Measurements from ENCODE around the gene DUSP8.
A peak's percentile ranks its signal among the peaks of the same experiment; 100 is the strongest.
"Not testable (repeated sequence)": the region's sequence is repeated elsewhere in the genome, so short reads cannot be mapped to it uniquely, and the experiment has no call there.

The DUSP8 gene

DNA sequence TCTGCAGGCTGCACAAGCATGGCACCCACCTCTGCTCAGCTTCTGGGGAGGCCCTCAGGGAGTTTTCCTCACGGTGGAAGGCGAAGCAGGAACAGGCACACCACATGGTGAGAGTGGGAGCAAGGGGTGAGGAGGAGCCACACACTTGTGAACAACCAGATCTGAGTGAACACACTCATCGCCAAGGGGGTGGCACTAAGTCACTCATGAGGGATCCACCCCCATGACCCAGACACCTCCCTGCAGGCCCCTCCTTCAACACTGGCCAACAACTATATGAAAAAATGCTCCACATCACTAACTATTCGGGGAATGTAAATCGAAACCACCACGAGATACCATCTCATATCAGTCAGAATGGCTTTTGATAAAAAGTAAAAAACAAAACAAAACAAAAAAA, 26.7 kb upstream of the DUSP8 start:
- no peak for DNase-seq (ENCODE audit: insufficient read length)
- TF ChIP-seq POLR2AphosphoS5 (IDR thresholded peaks at IDR 0.05; ENCODE audit: low read depth, low read length) (no peak), POLR2A (IDR thresholded peaks at IDR 0.05; ENCODE audit: low read depth, low read length) (no peak), TAF1 (IDR thresholded peaks at IDR 0.05; ENCODE audit: borderline replicate concordance, low read depth, low read length) (no peak)
- FAIRE-seq: no peak

DNA sequence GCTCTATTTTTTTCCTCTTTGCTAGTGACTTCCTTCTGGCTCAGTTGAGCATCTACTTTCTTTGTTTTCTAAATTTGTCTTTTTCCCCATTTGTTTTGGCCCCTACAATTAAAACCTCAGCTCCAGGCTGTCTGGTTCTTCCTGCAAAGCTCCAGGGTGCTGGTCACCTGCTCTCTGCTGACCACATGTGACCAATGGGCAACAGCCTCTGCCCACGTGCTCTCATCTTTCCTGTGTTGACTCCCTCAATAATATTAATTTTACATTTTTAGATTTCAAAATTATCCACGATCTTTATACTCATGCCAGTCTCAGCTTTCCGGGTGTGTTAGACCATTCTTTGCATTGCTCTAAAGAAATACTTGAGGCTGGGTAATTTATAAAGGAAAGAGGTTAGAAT, 26.3 kb upstream of the DUSP8 start:
- FAIRE-seq: not testable (repeated sequence)

DNA sequence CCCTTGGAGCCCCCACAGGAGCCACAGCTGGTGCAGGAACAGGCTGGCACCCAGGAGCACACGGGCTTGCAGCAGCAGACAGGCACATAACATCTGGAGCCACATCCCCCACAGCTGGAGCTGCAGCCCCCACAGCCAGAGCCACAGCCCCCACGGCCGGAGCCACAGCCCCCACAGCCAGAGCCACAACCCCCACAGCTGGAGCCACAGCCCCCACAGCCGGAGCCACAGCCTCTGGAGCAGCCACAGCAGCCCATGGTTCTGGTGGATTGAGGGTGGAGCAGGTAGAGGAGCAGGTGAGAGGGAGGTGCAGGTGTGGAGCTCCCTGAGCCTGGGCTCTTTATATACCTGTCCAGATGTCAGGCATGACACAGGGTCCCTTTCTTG, 25.9 kb upstream of the DUSP8 start, which contains the start of gene KRTAP5-2:
Gene KRTAP5-2 (minus strand): TSS at position 301 of the 387 bp plus-strand sequence. CDS start 44 bp downstream, at position 257.
- DNase-seq (ENCODE audit: insufficient read length) (no peak), FAIRE-seq (no peak)
- TF ChIP-seq TAF1 (IDR thresholded peaks at IDR 0.05; ENCODE audit: borderline replicate concordance, low read depth, low read length): no peak
- no peak for TF ChIP-seq POLR2A (IDR thresholded peaks at IDR 0.05; ENCODE audit: low read depth, low read length)
- no peak for TF ChIP-seq POLR2AphosphoS5 (IDR thresholded peaks at IDR 0.05; ENCODE audit: low read depth, low read length)

More for the DNA sequence above, 26.3 kb upstream of the DUSP8 start:
- DNase-seq (ENCODE audit: insufficient read length): not testable (repeated sequence)

DNA sequence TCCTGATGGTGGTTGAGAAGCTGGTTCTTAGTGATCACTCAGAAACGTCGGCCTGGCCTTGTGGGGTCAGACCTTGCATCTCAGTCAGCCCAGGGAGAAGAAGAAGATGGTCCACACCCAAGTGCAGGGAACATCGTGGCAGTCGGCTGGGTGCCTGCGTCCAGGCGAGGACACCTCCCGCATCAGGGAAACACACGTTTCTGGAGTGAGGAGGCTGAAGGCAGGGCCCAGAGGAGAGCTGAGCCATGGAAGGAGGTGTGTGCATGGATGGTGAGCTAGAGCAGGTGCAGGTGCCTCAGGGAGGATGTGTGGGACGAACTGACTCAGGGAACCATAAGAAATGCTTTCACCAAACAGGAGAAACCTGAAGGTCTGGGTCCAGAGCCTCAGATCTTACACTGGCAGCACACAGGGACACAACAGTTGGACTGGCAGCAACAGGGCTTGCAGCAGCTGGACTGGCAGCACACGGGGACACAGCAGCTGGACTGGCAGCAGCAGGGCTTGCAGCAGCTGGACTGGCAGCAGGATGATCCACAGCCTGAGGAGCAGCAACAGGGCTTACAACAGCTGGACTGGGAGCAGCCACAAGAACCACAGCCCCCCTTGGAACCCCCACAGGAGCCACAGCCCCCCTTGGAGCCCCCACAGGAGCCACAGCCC, 25.4 kb upstream of the DUSP8 start:
- no peak for FAIRE-seq
- TF ChIP-seq POLR2AphosphoS5 (IDR thresholded peaks at IDR 0.05; ENCODE audit: low read depth, low read length) (no peak), TAF1 (IDR thresholded peaks at IDR 0.05; ENCODE audit: borderline replicate concordance, low read depth, low read length) (no peak), POLR2A (IDR thresholded peaks at IDR 0.05; ENCODE audit: low read depth, low read length) (no peak)

DNA sequence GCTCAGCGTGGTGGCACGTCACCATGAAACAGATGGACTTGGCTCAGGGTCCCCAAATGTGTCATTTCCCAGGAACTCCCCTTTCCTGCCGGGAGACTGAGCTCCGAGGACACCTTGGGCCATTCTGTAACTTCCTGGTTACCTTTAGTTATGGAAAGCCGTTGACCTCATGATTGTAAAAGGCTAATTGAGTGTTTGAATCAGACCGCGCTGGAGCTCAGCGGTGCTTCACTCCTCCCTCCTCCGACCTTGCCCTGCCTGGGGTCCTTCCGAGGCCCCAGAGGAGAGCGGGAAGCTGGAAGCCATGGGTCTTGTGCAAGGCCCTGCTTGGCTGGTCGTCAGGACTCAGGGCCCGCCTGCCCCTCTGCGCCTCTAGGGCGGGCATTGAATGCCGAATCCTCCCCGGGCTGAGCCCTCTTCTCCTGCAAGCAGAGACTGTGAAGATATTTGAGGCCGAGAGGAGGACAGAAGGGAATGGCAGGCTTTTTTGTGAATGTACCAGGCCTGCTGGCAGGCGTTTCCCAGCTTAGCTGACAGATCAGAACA, 24.6 kb upstream of the DUSP8 start:
- FAIRE-seq; DNase-seq (ENCODE audit: insufficient read length): not testable (repeated sequence)

More for the DNA sequence above, 25.4 kb upstream of the DUSP8 start:
- no peak for DNase-seq (ENCODE audit: insufficient read length)

DNA sequence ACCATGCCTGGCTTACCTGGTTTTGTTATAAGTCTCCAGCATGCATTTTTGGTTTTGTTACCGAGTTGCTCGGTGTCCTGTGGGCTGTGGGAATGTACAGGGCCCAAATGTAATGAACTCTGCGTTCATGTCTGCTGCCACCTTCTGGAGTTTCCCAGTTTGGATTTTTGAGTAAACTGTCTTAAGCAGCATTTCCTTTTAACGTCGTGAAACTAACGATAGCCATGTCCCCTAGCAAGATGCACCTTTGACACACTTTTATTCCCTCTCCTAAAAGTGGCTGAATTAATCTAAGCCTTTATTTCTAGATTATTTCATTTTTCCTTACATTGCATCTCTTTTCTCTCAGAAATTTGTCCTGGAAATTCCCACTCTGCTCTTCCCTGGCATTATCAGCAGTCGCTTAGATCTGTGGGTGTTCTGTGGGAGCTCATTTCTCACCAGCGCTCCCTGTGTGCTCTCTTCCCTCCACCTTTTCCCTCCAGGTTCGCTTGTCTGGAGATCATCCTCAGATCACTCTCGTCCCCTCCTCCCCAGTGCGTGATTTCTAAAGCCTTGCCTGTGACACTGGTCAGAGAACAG, 24.0 kb upstream of the DUSP8 start:
- peak; percentile 82 for FAIRE-seq
- DNase-seq (ENCODE audit: insufficient read length): not testable (repeated sequence)

DNA sequence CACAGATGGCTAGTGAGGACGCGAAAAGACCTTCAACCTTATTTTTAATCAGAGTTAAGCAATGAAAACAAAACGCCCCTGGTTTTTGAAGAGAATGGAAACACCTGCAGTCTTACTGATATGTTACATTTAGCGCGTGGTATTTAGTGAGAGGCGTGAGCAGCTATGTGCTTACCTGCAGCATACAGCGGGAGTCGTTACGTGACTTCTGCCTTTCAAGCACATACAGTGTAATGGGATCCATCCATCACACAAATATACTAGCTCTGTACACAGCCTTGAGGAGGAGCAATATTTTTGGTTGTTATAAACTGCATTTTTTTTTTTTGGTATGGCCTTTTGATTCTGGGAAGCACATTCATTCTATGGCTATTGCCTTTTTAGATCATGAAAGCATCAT, 20.6 kb upstream of the DUSP8 start:
- FAIRE-seq (no peak), DNase-seq (ENCODE audit: insufficient read length) (no peak)
- no peak for TF ChIP-seq POLR2AphosphoS5 (IDR thresholded peaks at IDR 0.05; ENCODE audit: low read depth, low read length)
- TF ChIP-seq POLR2A (IDR thresholded peaks at IDR 0.05; ENCODE audit: low read depth, low read length): no peak
- TF ChIP-seq TAF1 (IDR thresholded peaks at IDR 0.05; ENCODE audit: borderline replicate concordance, low read depth, low read length): no peak

DNA sequence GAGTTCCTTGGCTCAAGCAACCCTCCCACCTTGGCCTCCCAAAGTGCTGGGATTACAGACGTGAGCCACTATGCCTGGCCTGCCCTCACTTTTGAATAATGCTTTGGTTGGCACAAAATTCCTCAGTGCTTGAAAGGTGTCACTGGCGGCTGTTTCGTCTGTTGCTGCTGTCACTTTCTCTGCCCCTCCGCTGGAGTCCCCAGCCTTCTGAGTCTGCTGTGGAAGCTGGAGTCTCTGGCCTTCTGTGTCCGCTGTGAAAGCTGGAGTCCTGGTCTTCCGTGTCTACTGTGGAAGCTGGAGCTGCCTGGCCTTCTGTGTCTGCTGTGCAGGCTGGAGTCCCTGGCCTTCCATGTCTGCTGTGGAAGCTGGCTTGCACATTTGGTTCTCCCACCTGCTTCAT, 17.9 kb upstream of the DUSP8 start:
- TF ChIP-seq POLR2A (IDR thresholded peaks at IDR 0.05; ENCODE audit: low read depth, low read length) (no peak), POLR2AphosphoS5 (IDR thresholded peaks at IDR 0.05; ENCODE audit: low read depth, low read length) (no peak), TAF1 (IDR thresholded peaks at IDR 0.05; ENCODE audit: borderline replicate concordance, low read depth, low read length) (no peak)
- DNase-seq (ENCODE audit: insufficient read length) (no peak), FAIRE-seq (no peak)

DNA sequence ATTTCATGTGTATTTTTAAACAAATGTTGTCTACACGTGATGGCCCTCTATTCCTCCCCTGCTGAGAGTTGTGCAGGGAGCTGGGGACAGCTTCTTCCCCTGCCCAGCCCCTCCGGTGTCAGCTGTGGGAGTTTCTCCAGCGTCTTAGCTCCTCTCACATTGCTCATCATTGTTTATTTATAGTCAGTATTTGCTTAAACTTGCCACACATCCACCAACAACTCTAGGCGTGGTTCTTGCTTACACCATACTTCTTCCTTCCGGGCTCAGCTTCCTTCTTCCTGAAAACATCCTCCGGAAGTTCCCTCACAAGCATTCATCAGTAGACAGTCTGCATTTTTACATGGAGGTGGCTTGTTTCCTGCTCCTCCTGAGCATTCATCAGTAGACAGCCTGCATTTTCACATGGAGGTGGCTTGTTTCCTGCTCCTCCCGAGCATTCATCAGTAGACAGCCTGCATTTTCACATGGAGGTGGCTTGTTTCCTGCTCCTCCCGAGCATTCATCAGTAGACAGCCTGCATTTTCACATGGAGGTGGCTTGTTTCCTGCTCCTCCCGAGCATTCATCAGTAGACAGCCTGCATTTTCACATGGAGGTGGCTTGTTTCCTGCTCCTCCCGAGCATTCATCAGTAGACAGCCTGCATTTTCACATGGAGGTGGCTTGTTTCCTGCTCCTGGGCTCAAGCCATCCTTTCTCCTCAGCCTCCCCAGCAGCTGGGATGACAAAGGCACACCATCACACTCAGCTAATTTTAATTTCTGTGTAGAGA, 17.3 kb upstream of the DUSP8 start:
- DNase-seq (ENCODE audit: insufficient read length): not testable (repeated sequence)
- FAIRE-seq: peak; percentile 9

DNA sequence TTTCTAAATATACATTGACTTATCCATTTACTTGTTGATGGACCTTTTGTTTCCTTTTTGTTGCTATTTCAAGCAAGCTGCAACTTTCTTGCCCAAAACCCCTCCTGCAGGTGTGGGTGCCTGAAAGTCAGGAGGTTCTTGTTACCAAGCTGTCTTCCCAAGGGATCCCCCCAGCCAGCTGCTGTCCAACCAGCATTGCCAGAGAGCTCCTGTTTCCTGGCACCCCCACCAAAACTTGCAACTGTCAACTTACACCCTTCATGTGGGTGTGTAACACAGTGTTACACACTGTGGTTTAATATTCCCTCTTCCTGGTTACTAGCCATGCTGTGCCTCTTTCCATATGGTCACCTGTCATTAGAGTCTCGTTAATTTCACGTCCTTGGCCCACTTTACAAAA, 14.6 kb upstream of the DUSP8 start:
- FAIRE-seq (no peak), DNase-seq (ENCODE audit: insufficient read length) (no peak)
- TF ChIP-seq TAF1 (IDR thresholded peaks at IDR 0.05; ENCODE audit: borderline replicate concordance, low read depth, low read length) (no peak), POLR2AphosphoS5 (IDR thresholded peaks at IDR 0.05; ENCODE audit: low read depth, low read length) (no peak), POLR2A (IDR thresholded peaks at IDR 0.05; ENCODE audit: low read depth, low read length) (no peak)

DNA sequence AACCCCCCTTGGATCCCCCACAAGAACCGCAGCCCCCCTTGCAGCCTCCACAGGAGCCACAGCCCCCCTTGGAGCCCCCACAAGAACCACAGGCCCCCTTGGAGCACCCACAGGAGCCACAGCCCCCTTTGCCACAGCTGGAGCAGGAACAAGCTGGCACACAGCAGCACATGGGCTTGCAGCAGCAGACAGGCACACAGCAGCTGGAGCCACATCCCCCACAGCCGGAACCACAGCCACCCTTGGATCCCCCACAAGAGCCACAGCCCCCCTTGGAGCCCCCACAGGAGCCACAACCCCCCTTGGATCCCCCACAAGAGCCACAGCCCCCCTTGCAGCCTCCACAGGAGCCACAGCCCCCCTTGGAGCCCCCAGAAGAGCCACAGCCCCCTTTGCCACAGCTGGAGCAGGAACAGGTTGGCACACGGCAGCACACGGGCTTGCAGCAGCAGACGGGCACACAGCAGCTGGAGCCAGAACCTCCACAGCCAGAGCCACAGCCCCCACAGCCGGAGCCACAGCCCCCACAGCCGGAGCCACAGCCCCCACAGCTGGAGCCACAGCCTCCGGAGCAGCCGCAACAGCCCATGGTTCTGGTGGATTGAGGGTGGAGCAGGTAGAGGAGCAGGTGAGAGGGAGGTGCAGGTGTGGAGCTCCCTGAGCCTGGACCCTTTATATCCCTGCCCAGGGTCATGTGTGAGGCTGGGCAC, 12.7 kb upstream of the DUSP8 start, which contains the start of gene KRTAP5-1:
Gene KRTAP5-1 (minus strand): TSS at position 623 of the 710 bp plus-strand sequence. CDS start 34 bp downstream, at position 589.
- FAIRE-seq; DNase-seq (ENCODE audit: insufficient read length): not testable (repeated sequence)

DNA sequence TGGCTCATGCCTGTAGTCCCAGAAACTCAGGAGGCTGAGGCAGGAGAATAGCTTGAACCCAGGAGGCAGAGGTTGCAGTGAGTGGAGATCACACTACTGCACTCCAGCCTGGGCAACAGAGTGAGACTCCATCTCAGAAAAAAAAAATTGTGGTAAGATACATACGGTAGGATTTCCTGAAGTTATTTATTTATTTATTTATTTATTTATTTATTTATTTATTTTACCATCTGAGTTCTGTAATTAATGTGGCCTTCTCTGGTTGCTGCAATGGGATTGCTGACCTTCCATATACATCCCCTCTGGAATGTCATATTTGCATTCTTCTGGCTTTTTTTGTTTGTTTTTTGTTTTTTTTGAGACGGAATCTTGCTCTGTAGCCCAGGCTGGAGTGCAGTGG, 10.8 kb upstream of the DUSP8 start:
- not testable (repeated sequence) for DNase-seq (ENCODE audit: insufficient read length); FAIRE-seq

Data from GM12892 (cell line).